Bladder microvascular endothelial cell (primary cell): Measurements from ENCODE around the gene PCDHA13. TPM values are rescaled to one million over a fixed set of nuclear protein-coding genes. Genes with fewer than 3 reads are reported as not detected.

Experiments used
- total RNA-seq: library from RNA; depleted of rRNA; stranded (reverse); fragments of >200 nt; gene quantifications from 2 replicates; pipeline ENCODE4 v1.2.3, GENCODE V29; 2014

The PCDHA13 gene, protein sequence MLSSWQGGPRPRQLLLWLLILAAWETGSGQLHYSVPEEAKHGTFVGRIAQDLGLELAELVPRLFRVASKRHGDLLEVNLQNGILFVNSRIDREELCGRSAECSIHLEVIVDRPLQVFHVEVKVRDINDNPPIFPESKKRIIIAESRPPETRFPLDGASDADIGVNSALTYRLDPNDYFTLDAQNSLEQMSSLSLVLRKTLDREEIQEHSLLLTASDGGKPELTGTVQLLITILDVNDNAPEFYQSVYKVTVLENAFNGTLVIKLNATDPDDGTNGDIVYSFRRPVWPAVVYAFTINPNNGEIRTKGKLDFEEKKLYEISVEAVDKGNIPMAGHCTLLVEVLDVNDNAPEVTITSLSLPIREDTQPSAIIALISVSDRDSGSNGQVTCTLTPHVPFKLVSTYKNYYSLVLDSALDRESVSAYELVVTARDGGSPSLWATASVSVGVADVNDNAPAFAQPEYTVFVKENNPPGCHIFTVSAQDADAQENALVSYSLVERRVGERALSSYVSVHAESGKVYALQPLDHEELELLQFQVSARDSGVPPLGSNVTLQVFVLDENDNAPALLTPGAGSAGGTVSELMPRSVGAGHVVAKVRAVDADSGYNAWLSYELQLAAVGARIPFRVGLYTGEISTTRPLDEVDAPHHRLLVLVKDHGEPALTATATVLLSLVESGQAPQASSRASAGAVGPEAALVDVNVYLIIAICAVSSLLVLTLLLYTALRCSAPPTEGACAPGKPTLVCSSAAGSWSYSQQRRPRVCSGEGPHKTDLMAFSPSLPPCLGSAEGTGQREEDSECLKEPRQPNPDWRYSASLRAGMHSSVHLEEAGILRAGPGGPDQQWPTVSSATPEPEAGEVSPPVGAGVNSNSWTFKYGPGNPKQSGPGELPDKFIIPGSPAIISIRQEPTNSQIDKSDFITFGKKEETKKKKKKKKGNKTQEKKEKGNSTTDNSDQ
- not detected in 2 replicates for total RNA-seq

DNA sequence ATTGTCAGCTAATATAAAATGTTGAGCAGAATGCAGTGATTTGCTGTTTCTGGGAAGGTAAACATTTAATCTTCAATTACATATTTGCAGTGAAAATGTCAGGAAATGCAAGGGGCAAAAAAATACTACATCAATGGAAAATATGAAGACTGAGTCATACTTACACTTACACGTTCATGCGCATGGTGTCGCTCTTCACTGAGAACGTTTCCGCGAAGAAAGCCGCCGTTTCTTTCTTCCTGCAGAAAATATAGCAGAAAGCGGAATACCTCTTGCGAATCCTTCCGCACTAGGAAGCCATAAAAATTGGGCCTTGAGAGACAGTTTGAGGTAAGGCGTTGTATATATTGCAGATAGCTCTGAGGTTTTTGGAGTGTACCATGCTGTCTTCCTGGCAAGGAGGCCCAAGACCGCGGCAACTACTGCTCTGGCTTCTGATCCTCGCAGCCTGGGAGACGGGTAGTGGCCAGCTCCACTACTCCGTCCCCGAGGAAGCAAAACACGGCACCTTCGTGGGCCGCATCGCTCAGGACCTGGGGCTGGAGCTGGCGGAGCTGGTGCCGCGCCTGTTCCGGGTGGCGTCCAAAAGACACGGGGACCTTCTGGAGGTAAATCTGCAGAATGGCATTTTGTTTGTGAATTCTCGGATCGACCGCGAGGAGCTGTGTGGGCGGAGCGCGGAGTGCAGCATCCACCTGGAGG lies at the start of gene PCDHA13:
PCDHA13 (plus strand) TSS at position 236 of the 702 bp plus-strand sequence; CDS start at position 381, 145 bp downstream.

DNA sequence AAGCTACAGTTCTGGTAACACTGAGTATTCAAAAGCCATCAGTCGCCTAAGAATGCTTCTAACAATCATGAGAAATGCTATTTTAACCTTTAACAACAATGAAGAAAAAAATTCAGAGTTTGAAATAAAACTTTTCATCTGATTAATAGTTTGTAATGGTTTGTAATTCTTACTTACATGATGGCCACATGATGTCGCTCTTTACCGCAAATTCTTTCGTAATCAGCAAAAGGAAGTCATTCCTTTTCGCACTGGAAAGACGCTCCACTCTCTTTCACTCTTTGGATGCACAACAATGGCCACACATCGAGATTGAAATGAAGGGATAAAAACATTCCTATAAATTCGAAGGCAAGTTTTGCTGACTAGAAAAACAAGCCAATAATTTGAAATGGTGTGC lies 47.9 kb upstream of the PCDHA13 start, which contains the start of gene PCDHA7:
PCDHA7 (plus strand) TSS at position 277 of the 400 bp plus-strand sequence; CDS start at position 392, 115 bp downstream.

DNA sequence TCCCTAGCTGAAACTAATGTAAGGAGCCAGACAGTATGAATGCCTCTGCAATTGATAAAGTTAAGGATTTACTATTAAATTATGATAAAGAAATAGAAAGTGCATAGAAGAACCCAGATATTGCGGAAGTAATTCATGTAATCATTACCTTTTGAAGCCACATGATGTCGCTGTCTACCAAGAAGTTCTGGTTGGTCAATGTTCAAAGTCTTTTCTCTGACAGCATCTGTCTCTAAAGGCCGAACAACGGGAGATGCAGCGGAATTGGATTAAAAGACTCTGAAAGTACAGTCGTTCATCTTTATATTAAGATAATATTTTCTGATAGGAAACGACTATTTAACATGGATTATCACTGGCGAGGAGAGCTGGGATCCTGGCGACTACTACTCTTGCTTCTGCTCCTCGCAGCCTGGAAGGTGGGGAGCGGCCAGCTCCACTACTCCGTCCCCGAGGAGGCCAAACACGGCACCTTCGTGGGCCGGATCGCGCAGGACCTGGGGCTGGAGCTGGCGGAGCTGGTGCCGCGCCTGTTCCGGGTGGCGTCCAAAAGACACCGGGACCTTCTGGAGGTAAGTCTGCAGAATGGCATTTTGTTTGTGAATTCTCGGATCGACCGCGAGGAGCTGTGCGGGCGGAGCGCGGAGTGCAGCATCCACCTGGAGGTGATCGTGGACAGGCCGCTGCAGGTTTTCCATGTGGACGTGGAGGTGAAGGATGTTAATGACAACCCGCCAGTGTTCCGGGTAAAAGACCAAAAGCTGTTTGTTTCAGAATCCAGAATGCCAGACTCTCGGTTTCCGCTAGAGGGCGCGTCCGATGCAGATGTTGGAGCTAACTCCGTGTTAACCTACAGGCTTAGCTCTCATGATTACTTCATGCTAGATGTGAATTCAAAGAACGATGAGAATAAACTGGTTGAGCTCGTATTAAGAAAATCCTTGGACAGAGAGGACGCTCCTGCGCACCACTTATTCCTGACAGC lies 40.7 kb upstream of the PCDHA13 start, which contains the start of gene PCDHA8:
PCDHA8 (plus strand) TSS at position 210 of the 985 bp plus-strand sequence; CDS start at position 345, 135 bp downstream.

DNA sequence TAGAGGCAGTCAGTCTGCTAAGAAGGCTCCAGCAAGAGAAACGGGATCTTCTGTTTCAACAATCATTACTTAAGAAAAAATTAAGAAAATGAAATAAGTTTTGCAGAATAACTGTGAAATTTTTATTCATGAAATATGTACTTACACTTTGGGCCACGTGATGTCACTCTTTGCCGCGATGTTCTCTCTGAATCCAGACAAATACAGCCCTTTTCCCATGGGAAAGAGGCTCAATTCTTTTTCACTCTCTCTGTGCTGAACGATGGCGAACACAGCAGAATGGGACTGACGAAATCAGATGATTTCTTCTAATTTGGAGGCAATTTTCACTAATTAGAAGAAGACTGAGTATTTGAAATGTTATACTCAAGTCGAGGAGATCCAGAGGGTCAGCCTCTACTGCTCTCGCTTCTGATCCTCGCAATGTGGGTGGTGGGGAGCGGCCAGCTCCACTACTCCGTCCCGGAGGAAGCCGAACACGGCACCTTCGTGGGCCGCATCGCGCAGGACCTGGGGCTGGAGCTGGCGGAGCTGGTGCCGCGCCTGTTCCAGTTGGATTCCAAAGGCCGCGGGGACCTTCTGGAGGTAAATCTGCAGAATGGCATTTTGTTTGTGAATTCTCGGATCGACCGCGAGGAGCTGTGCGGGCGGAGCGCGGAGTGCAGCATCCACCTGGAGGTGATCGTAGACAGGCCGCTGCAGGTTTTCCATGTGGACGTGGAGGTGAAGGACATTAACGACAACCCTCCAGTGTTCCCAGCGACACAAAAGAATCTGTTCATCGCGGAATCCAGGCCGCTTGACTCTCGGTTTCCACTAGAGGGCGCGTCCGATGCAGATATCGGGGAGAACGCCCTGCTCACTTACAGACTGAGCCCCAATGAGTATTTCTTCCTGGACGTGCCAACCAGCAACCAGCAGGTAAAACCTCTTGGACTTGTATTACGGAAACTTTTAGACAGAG lies 33.5 kb upstream of the PCDHA13 start, which contains the start of gene PCDHA9:
PCDHA9 (plus strand) TSS at position 244 of the 964 bp plus-strand sequence; CDS start at position 358, 114 bp downstream.

DNA sequence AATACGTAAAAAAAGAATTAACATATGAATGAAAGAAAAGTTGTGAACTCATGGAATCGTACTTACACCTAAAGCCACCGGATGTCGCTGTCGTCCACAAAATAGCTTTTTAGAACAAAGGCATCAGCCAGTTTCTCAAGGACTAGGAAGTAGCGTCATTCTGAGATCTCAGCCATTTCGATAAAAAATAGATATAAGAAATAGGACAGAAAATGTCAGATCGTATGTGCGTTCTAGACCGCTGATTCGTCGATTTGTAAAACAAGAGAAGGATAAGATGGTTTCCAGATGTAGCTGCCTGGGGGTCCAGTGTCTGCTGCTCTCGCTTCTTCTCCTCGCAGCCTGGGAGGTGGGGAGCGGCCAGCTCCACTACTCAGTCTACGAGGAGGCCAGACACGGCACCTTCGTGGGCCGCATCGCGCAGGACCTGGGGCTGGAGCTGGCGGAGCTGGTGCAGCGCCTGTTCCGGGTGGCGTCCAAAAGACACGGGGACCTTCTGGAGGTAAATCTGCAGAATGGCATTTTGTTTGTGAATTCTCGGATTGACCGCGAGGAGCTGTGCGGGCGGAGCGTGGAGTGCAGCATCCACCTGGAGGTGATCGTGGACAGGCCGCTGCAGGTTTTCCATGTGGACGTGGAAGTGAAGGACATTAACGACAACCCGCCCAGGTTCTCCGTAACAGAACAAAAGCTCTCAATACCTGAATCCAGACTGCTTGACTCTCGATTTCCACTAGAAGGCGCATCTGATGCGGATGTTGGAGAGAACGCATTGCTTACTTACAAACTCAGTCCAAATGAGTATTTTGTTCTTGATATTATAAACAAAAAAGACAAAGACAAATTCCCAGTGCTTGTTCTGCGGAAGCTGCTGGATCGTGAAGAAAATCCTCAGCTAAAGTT lies 25.9 kb upstream of the PCDHA13 start, which contains the start of gene PCDHA10:
PCDHA10 (plus strand) TSS at position 126 of the 903 bp plus-strand sequence; CDS start at position 278, 152 bp downstream.

DNA sequence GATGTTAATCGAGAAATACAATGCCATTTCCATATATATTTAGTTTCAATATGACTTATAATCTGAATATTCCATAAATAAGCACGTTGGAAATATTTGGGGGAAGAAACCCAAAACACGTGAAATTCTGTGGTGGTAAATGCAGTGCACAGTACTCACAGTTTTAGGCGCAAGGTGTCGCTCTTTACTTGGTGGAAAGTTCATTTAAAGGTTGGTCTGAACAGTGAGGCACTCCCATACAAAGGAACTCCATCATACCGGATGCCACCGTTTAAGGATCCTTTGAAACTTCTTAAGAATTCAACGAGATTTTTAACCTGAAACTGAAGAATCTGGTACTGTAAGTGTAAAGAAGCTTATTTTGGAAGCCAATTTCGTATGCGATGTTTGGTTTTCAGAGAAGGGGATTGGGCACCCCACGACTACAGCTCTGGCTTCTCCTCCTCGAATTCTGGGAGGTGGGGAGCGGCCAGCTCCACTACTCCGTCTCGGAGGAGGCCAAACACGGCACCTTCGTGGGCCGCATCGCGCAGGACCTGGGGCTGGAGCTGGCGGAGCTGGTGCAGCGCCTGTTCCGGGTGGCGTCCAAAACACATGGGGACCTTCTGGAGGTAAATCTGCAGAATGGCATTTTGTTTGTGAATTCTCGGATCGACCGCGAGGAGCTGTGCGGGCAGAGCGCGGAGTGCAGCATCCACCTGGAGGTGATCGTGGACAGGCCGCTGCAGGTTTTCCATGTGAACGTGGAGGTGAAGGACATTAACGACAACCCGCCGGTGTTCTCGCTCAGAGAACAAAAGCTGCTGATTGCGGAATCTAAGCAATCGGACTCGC lies 13.0 kb upstream of the PCDHA13 start, which contains the start of gene PCDHA11:
PCDHA11 (plus strand) TSS at position 237 of the 834 bp plus-strand sequence; CDS start at position 384, 147 bp downstream.

DNA sequence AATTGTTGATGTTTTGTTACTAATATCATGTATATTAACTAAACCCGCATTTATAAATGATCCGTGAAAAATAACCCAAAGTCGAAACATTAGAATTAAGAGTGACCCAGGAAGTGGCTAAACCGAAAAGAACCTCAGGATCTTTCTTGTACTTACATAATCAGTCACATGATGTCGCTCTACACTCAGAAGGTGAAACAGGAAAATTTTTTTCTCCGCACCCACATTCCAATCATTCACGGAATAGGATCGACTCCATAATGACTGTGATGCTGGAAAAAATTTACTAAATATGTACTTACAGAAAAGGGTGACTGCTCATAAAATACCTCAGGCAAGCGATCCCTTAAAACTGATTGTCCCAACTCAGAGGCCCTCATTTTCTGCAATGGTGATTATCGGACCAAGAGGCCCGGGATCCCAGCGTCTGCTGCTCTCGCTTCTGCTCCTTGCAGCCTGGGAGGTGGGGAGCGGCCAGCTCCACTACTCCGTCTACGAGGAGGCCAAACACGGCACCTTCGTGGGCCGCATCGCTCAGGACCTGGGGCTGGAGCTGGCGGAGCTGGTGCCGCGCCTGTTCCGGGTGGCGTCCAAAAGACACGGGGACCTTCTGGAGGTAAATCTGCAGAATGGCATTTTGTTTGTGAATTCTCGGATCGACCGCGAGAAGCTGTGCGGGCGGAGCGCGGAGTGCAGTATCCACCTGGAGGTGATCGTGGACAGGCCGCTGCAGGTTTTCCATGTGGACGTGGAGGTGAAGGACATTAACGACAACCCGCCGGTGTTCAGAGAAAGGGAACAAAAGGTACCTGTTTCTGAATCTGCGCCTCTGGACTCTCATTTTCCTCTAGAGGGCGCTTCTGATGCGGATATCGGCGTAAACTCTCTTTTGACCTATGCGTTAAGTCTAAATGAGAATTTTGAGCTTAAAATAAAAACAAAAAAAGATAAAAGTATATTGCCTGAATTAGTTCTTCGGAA lies 6.5 kb upstream of the PCDHA13 start, which contains the start of gene PCDHA12:
PCDHA12 (plus strand) TSS at position 224 of the 981 bp plus-strand sequence; CDS start at position 389, 165 bp downstream.

DNA sequence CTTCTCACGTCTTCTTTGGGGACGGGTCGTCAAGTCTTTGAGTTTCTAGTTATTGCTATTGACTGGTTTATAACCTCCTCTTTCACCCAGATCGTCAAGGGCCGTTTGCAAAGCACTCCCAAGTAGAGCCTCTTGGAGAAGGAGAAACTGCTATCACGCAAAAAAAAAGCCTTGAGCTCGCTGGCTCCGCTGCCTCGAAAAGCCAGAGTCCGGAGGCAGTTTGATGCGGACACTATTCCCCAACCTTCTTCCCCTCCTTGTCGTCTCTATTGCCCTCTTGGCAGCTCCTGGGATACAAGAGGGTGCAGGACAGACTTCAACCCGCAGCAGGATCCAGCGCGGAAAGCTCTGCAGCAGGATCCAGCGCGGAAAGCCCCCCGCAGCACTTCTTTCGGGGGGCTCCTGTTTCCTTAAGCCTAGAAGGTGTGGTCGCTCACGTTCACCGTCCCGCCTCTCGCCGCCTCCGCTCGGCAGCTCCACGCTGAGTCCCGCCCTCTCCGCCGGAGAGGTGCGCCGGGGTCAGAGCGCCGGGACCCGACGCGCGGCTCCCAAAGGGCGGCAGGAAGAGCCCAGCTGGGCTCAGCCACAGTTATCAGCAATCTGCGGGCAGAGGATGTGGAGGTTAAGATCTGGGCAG lies 44.0 kb downstream of the PCDHA13 start, which contains the start of gene PCDHAC1:
PCDHAC1 (plus strand) TSS at position 494 of the 637 bp plus-strand sequence. CDS start 594 bp downstream, outside the sequence.

Other genes with a start within 250 kb of the PCDHA13 start
- gene CD14, start 248.9 kb upstream of the PCDHA13 start, total RNA-seq, result 3.2 TPM in 1 of 2 replicates, not detected in the other
- gene TMCO6, start 242.7 kb upstream of the PCDHA13 start, total RNA-seq, result 15.4 and 19.7 TPM in 2 replicates
- 42.2 and 64.1 TPM in 2 replicates for gene NDUFA2, start 234.5 kb upstream of the PCDHA13 start, total RNA-seq
- 75.0 and 111 TPM in 2 replicates for gene IK, start 234.3 kb upstream of the PCDHA13 start, total RNA-seq
- 30.4 and 34.9 TPM in 2 replicates for gene WDR55, start 217.2 kb upstream of the PCDHA13 start, total RNA-seq
- 0.38 and 0.49 TPM in 2 replicates for gene DND1, start 208.5 kb upstream of the PCDHA13 start, total RNA-seq
- 60.2 and 70.4 TPM in 2 replicates for gene HARS1, start 190.8 kb upstream of the PCDHA13 start, total RNA-seq
- gene HARS2, start 190.7 kb upstream of the PCDHA13 start, total RNA-seq, result 24.1 and 36.4 TPM in 2 replicates
- gene ZMAT2, start 181.7 kb upstream of the PCDHA13 start, total RNA-seq, result 37.2 and 58.8 TPM in 2 replicates
- gene PCDHA1, start 96.0 kb upstream of the PCDHA13 start, total RNA-seq, result 0.13 TPM in 1 of 2 replicates, not detected in the other
- 0.06 TPM in 1 of 2 replicates, not detected in the other for gene PCDHA2, start 87.3 kb upstream of the PCDHA13 start, total RNA-seq
- under 0.01 and 0.19 TPM in 2 replicates for gene PCDHA3, start 81.1 kb upstream of the PCDHA13 start, total RNA-seq
- gene PCDHA4, start 75.1 kb upstream of the PCDHA13 start, total RNA-seq, result under 0.01 and 0.19 TPM in 2 replicates
- gene PCDHA5, start 60.5 kb upstream of the PCDHA13 start, total RNA-seq, result under 0.01 TPM in 1 of 2 replicates, not detected in the other
- 0.13 and 0.16 TPM in 2 replicates for gene PCDHA6, start 54.2 kb upstream of the PCDHA13 start, total RNA-seq
- gene PCDHA7, start 47.9 kb upstream of the PCDHA13 start, total RNA-seq, result under 0.01 and 0.06 TPM in 2 replicates
- gene PCDHA8, start 40.9 kb upstream of the PCDHA13 start, total RNA-seq, result 0.13 TPM in 1 of 2 replicates, not detected in the other
- 0.06 TPM in 1 of 2 replicates, not detected in the other for gene PCDHA9, start 33.7 kb upstream of the PCDHA13 start, total RNA-seq
- gene PCDHA10, start 26.2 kb upstream of the PCDHA13 start, total RNA-seq, result under 0.01 and 0.13 TPM in 2 replicates
- gene PCDHA11, start 13.2 kb upstream of the PCDHA13 start, total RNA-seq, result under 0.01 and 0.13 TPM in 2 replicates
- under 0.01 TPM in 1 of 2 replicates, not detected in the other for gene PCDHA12, start 6.8 kb upstream of the PCDHA13 start, total RNA-seq
- 0.06 TPM in 1 of 2 replicates, not detected in the other for gene PCDHAC1, start 44.2 kb downstream of the PCDHA13 start, total RNA-seq
- gene PCDHAC2, start 84.4 kb downstream of the PCDHA13 start, total RNA-seq, result 0.19 and 0.32 TPM in 2 replicates
- gene PCDHB1, start 169.2 kb downstream of the PCDHA13 start, total RNA-seq, result not detected in 2 replicates
- gene PCDHB2, start 212.5 kb downstream of the PCDHA13 start, total RNA-seq, result 0.81 and 2.3 TPM in 2 replicates
- gene PCDHB3, start 218.3 kb downstream of the PCDHA13 start, total RNA-seq, result 0.32 and 1.2 TPM in 2 replicates
- under 0.01 and 0.25 TPM in 2 replicates for gene PCDHB4, start 239.7 kb downstream of the PCDHA13 start, total RNA-seq